Gastrocnemius medialis (tissue), 4 donors: Measurements from ENCODE around the gene CDK14. TPM values are rescaled to one million over a fixed set of nuclear protein-coding genes. Genes with fewer than 3 reads are reported as not detected.

Experiments
- ATAC-seq, 2 donors: fragments of 150-250 bp; one replicate each; pipeline ENCODE4 v1.9.1; 2016
- DNase-seq, 2 donors: peaks; one replicate each; pipeline ENCODE4 v3.0.0-alpha.2; 2019
- H3K27ac ChIP-seq, 4 donors: fragments of 200-600 bp; sonication (generic); 1 replicate in 1 of 4; 2 replicates in 3 of 4; pipeline ENCODE4 v1.5.1; 2016 to 2018; ENCODE audit warnings: mild to moderate bottlenecking in 2 of 4, moderate library complexity in 1 of 4
- H3K27me3 ChIP-seq, 3 donors: fragments of 200-600 bp; sonication (generic) in 2 of 3; 1 replicate in 1 of 3; 2 replicates in 2 of 3; pipeline versions ENCODE4 v1.5.1 to v1.6.0; 2016 to 2019; ENCODE audit warnings: mild to moderate bottlenecking in 1 of 3, moderate library complexity in 1 of 3
- H3K36me3 ChIP-seq, 2 donors: fragments of 200-600 bp; sonication (generic) in 1 of 2; one replicate each; pipeline ENCODE4 v1.5.1; 2017 to 2018
- H3K4me1 ChIP-seq, 2 donors: fragments of 200-600 bp; sonication (generic) in 1 of 2; one replicate each; pipeline ENCODE4 v1.5.1; 2016 to 2017; ENCODE audit warnings: mild to moderate bottlenecking in 2 of 2
- H3K4me3 ChIP-seq, 4 donors: fragments of 200-600 bp; sonication (generic) in 3 of 4; 1 replicate in 1 of 4; 2 replicates in 3 of 4; pipeline ENCODE4 v1.5.1; 2016 to 2019; ENCODE audit warnings: mild to moderate bottlenecking in 2 of 4
- H3K9me3 ChIP-seq, 3 donors: fragments of 200-600 bp; sonication (generic) in 2 of 3; 1 replicate in 1 of 3; 2 replicates in 2 of 3; pipeline ENCODE4 v1.5.1; 2016 to 2019
- POLR2A ChIP-seq, 2 donors: fragments of 450-650 bp; IDR thresholded peaks; one replicate each; pipeline ENCODE4 v1.6.1; 2017; ENCODE audit warnings: antibody characterized with exemption in 2 of 2, mild to moderate bottlenecking in 2 of 2, moderate library complexity in 2 of 2
- in situ Hi-C, 4 donors: fragments of 200-750 bp; cut with MboI; loops; one replicate each; pipeline versions ENCODE4 v1.15.0 to v1.8.0; 2017; ENCODE audit warnings: low sequenced_read_pairs in 4 of 4
- intact Hi-C: fragments of 100-400 bp; cut with DNase I; formaldehyde crosslinking; loops from one replicate; pipeline ENCODE4 v1.15.1; 2023; ENCODE audit warnings: low total_unique reads
- total RNA-seq, 4 donors: library from RNA; depleted of rRNA; stranded (reverse); fragments of >200 nt; gene quantifications; one replicate each; pipeline versions ENCODE4 v1.1.0 to v1.2.3, GENCODE V29; 2016
- TF ChIP-seq, protein P1 (sequence below), 5 experiments: fragments of 450-650 bp in 3 of 5; fragments of 200-600 bp in 2 of 5; sonication (generic) in 2 of 5; IDR thresholded peaks in 4 of 5; conservative IDR thresholded peaks in 1 of 5; 1 replicate in 4 of 5; 2 replicates in 1 of 5; pipeline ENCODE4 v1.5.1; 2016 to 2019; ENCODE audit warnings: antibody characterized with exemption in 5 of 5, mild to moderate bottlenecking in 3 of 5, moderate library complexity in 3 of 5

CDK14 gene
- total RNA-seq, 4 donors from 2014 or later: 3.9 to 8.6 (median 7.3) TPM

DNA sequence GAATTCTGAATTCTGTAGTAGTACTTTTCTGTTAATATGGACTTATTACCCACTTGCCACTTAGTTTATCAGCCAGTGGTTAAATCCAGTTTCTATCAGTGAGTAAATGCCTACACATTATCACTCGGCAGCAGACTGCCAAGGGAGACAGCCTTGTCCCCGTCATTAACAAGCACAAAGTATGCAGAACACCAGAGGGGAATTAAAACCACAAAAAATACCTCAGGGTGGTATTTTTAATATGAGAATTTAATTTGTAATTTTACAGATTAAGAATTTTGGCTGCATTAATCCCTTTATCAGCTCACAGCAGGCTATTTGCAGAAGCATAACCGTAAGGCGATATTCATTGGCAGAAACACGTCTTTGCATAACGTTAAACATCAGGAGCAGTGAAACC, 518.1 kb downstream of the CDK14 start:
- DNase-seq (no peak), ATAC-seq (no peak)
- in situ Hi-C loops (no loop called here), intact Hi-C loops (no loop called here)
- Histone ChIP-seq H3K27ac (no peak overlapping the region), H3K4me3 (no peak overlapping the region), H3K36me3 (peaks cover 0 to 7% of the 10 kb centered on the region in 2 donors), H3K27me3 (no peaks in the 10 kb centered on the region), H3K9me3 (no peaks in the 10 kb centered on the region), H3K4me1 (no peaks in the 10 kb centered on the region)
- TF ChIP-seq, protein P1, sequence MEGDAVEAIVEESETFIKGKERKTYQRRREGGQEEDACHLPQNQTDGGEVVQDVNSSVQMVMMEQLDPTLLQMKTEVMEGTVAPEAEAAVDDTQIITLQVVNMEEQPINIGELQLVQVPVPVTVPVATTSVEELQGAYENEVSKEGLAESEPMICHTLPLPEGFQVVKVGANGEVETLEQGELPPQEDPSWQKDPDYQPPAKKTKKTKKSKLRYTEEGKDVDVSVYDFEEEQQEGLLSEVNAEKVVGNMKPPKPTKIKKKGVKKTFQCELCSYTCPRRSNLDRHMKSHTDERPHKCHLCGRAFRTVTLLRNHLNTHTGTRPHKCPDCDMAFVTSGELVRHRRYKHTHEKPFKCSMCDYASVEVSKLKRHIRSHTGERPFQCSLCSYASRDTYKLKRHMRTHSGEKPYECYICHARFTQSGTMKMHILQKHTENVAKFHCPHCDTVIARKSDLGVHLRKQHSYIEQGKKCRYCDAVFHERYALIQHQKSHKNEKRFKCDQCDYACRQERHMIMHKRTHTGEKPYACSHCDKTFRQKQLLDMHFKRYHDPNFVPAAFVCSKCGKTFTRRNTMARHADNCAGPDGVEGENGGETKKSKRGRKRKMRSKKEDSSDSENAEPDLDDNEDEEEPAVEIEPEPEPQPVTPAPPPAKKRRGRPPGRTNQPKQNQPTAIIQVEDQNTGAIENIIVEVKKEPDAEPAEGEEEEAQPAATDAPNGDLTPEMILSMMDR (IDR thresholded peaks at IDR 0.05 in 4 of 5, conservative IDR thresholded peaks at IDR 0.05 in 1 of 5): no peak
- no peak for TF ChIP-seq POLR2A (IDR thresholded peaks at IDR 0.05)

DNA sequence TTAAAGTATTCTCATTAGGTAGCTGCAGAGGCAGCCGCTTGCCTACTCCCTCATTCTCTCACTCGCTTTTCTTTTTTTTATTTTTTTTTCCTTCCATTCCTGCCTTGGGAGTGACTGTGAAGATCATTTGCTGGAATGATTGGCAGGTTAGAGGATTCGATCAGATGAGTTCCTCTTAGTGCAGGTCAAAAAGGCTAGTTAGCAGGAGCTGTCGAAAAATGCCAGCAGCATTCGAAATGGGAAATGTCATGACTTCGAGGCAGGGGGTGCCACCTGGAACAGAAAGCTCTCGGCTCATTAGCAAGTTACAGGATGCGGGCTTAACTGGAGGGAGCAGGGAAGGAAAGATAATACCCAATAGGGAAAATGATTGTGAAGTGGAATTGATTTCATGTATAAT, 530.6 kb downstream of the CDK14 start:
- DNase-seq (no peak), ATAC-seq (no peak)
- TF ChIP-seq, protein P1 (IDR thresholded peaks at IDR 0.05 in 4 of 5, conservative IDR thresholded peaks at IDR 0.05 in 1 of 5): no peak
- TF ChIP-seq POLR2A (IDR thresholded peaks at IDR 0.05): no peak
- H3K4me1 ChIP-seq: no peaks in the 10 kb centered on the region
- in situ Hi-C loops (no loop called here), intact Hi-C loops (no loop called here)
- no peak overlapping the region for H3K4me3 ChIP-seq
- H3K9me3 ChIP-seq: no peaks in the 10 kb centered on the region
- H3K27me3 ChIP-seq: no peaks in the 10 kb centered on the region
- no peaks in the 10 kb centered on the region for H3K36me3 ChIP-seq
- H3K27ac ChIP-seq: no peak overlapping the region

DNA sequence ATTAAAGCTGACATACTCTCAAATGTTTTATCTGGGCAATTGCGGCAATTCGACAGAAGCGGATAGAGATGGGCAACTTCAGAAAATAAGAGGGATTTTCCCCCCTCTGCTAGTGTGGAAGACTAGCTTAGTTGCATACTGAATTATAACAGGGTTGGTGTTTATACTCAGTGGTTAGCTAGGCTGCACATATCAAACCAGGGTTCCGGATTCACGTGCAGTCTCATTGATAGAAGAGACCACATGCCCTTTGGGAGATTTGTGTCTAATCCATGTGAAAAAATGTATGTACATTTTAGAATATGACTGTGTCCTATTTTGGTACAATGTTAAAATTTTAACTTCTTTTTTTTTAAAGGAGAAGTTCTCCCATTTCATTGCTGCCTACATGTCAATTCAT, 531.2 kb downstream of the CDK14 start:
- ATAC-seq: no peak

GRCh38 chr7:91127959-91128358, 531.8 kb downstream of the CDK14 start:
- no peak overlapping the region for H3K27ac ChIP-seq
- intact Hi-C loops: no loop called here
- H3K4me3 ChIP-seq: no peak overlapping the region
- ATAC-seq (no peak), DNase-seq (no peak)
- H3K27me3 ChIP-seq: no peaks in the 10 kb centered on the region
- no peaks in the 10 kb centered on the region for H3K4me1 ChIP-seq
- TF ChIP-seq POLR2A (IDR thresholded peaks at IDR 0.05): no peak
- TF ChIP-seq, protein P1 (IDR thresholded peaks at IDR 0.05 in 4 of 5, conservative IDR thresholded peaks at IDR 0.05 in 1 of 5): no peak
- in situ Hi-C loops: no loop called here
- no peaks in the 10 kb centered on the region for H3K36me3 ChIP-seq
- H3K9me3 ChIP-seq: no peaks in the 10 kb centered on the region

More for the DNA sequence above, 531.2 kb downstream of the CDK14 start:
- Histone ChIP-seq H3K27me3 (no peaks in the 10 kb centered on the region), H3K27ac (no peak overlapping the region), H3K9me3 (no peaks in the 10 kb centered on the region), H3K36me3 (no peaks in the 10 kb centered on the region), H3K4me3 (no peak overlapping the region), H3K4me1 (no peaks in the 10 kb centered on the region)
- in situ Hi-C loops: no loop called here
- intact Hi-C loops: no loop called here
- no peak for DNase-seq
- no peak for TF ChIP-seq POLR2A (IDR thresholded peaks at IDR 0.05)
- TF ChIP-seq, protein P1 (IDR thresholded peaks at IDR 0.05 in 4 of 5, conservative IDR thresholded peaks at IDR 0.05 in 1 of 5): no peak

- in situ Hi-C loops: no loop called here
- Histone ChIP-seq H3K9me3 (no peaks in the 10 kb centered on the region), H3K27ac (no peak overlapping the region), H3K4me1 (no peaks in the 10 kb centered on the region), H3K27me3 (no peaks in the 10 kb centered on the region), H3K4me3 (no peak overlapping the region), H3K36me3 (no peaks in the 10 kb centered on the region)
- intact Hi-C loops: no loop called here
- TF ChIP-seq POLR2A (IDR thresholded peaks at IDR 0.05): no peak
- TF ChIP-seq, protein P1 (IDR thresholded peaks at IDR 0.05 in 4 of 5, conservative IDR thresholded peaks at IDR 0.05 in 1 of 5): no peak
- ATAC-seq: no peak
- no peak for DNase-seq
These were observed 532.7 kb downstream of the CDK14 start for GRCh38 chr7:91128683-91129348.
